ENCODE results near the gene XIRP2.

XIRP2 gene

GRCh38 chr2:166926657-166927056 lies 38.4 kb downstream of the XIRP2 start:
- DNase-seq = no peak
- Histone ChIP-seq H3K27ac (ENCODE audit: insufficient read depth, low read length, poor library complexity, severe bottlenecking) (no peak overlapping the region), H3K4me3 (ENCODE audit: insufficient read depth, low read depth, low read length, poor library complexity, severe bottlenecking) (no peak overlapping the region), H3K36me3 (ENCODE audit: control insufficient read depth, insufficient read depth, low read length) (no peaks in the 10 kb centered on the region), H3K4me1 (ENCODE audit: control insufficient read depth, insufficient read depth, low read length, poor library complexity, severe bottlenecking) (no peaks in the 10 kb centered on the region), H3K9me3 (ENCODE audit: control insufficient read depth, low read length) (no peaks in the 10 kb centered on the region), H3K27me3 (replicated peaks; ENCODE audit: control insufficient read depth, insufficient read depth, low read length, poor library complexity, severe bottlenecking) (no peaks in the 10 kb centered on the region)

DNA sequence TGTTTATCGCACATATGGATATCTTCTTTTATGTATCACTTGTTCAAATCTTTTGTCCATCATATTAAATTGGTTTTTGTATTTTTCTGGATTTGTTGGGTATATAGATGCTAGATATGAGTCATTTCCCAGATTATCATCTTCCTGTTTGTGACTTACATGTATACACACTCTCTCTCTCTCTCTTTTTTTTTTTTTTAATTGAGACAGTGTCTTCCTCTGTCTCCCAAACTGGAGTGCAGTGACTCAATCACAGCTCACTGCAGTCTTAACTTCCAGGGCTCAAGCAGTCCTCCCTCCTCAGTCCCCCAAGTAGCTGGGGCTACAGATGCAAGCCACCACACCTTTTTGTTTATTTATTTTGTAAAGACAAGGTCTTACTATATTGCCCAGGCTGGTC lies 43.8 kb downstream of the XIRP2 start:
- Histone ChIP-seq H3K4me1 (ENCODE audit: control insufficient read depth, insufficient read depth, low read length, poor library complexity, severe bottlenecking) (no peaks in the 10 kb centered on the region), H3K4me3 (ENCODE audit: insufficient read depth, low read depth, low read length, poor library complexity, severe bottlenecking) (no peak overlapping the region), H3K9me3 (ENCODE audit: control insufficient read depth, low read length) (no peaks in the 10 kb centered on the region), H3K36me3 (ENCODE audit: control insufficient read depth, insufficient read depth, low read length) (no peaks in the 10 kb centered on the region), H3K27me3 (replicated peaks; ENCODE audit: control insufficient read depth, insufficient read depth, low read length, poor library complexity, severe bottlenecking) (no peaks in the 10 kb centered on the region), H3K27ac (ENCODE audit: insufficient read depth, low read length, poor library complexity, severe bottlenecking) (no peak overlapping the region)
- no peak for DNase-seq

GRCh38 chr2:166934817-166935216 lies 46.5 kb downstream of the XIRP2 start:
- Histone ChIP-seq H3K27me3 (replicated peaks; ENCODE audit: control insufficient read depth, insufficient read depth, low read length, poor library complexity, severe bottlenecking) (no peaks in the 10 kb centered on the region), H3K4me3 (ENCODE audit: insufficient read depth, low read depth, low read length, poor library complexity, severe bottlenecking) (no peak overlapping the region), H3K27ac (ENCODE audit: insufficient read depth, low read length, poor library complexity, severe bottlenecking) (no peak overlapping the region), H3K36me3 (ENCODE audit: control insufficient read depth, insufficient read depth, low read length) (no peaks in the 10 kb centered on the region), H3K4me1 (ENCODE audit: control insufficient read depth, insufficient read depth, low read length, poor library complexity, severe bottlenecking) (no peaks in the 10 kb centered on the region), H3K9me3 (ENCODE audit: control insufficient read depth, low read length) (no peaks in the 10 kb centered on the region)
- no peak for DNase-seq

GRCh38 chr2:166942377-166942776 lies 54.1 kb downstream of the XIRP2 start:
- Histone ChIP-seq H3K27me3 (replicated peaks; ENCODE audit: control insufficient read depth, insufficient read depth, low read length, poor library complexity, severe bottlenecking) (no peaks in the 10 kb centered on the region), H3K4me1 (ENCODE audit: control insufficient read depth, insufficient read depth, low read length, poor library complexity, severe bottlenecking) (no peaks in the 10 kb centered on the region), H3K9me3 (ENCODE audit: control insufficient read depth, low read length) (no peaks in the 10 kb centered on the region), H3K27ac (ENCODE audit: insufficient read depth, low read length, poor library complexity, severe bottlenecking) (no peak overlapping the region), H3K36me3 (ENCODE audit: control insufficient read depth, insufficient read depth, low read length) (no peaks in the 10 kb centered on the region), H3K4me3 (ENCODE audit: insufficient read depth, low read depth, low read length, poor library complexity, severe bottlenecking) (no peak overlapping the region)
- no peak for DNase-seq

DNA sequence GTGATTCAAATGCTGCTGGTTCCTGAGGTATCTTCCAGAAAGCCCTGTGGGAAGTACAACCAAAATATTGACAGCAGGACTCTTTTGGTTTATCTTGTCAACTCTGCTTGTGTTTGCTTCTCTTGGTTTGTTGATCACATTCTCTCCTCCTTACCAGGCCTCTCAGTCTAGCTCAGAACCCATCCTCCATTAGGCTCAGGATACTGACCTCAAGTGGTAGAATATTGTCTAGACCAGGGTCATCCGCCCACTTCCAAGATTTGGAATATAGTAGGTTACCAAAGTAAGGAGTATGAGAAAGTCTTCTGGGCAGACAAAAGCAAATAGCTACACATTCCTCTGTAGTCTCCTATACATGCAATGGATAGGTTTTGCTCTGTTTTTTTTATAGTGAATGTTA lies 56.6 kb downstream of the XIRP2 start:
- Histone ChIP-seq H3K27ac (ENCODE audit: insufficient read depth, low read length, poor library complexity, severe bottlenecking) (no peak overlapping the region), H3K36me3 (ENCODE audit: control insufficient read depth, insufficient read depth, low read length) (no peaks in the 10 kb centered on the region), H3K9me3 (ENCODE audit: control insufficient read depth, low read length) (no peaks in the 10 kb centered on the region), H3K27me3 (replicated peaks; ENCODE audit: control insufficient read depth, insufficient read depth, low read length, poor library complexity, severe bottlenecking) (no peaks in the 10 kb centered on the region), H3K4me3 (ENCODE audit: insufficient read depth, low read depth, low read length, poor library complexity, severe bottlenecking) (no peak overlapping the region), H3K4me1 (ENCODE audit: control insufficient read depth, insufficient read depth, low read length, poor library complexity, severe bottlenecking) (no peaks in the 10 kb centered on the region)
- no peak for DNase-seq

GRCh38 chr2:166957686-166958085 lies 69.4 kb downstream of the XIRP2 start:
- H3K27me3 ChIP-seq (replicated peaks; ENCODE audit: control insufficient read depth, insufficient read depth, low read length, poor library complexity, severe bottlenecking) = no peaks in the 10 kb centered on the region
- no peak for DNase-seq
- H3K36me3 ChIP-seq (ENCODE audit: control insufficient read depth, insufficient read depth, low read length) = no peaks in the 10 kb centered on the region
- no peak overlapping the region for H3K27ac ChIP-seq (ENCODE audit: insufficient read depth, low read length, poor library complexity, severe bottlenecking)
- no peak overlapping the region for H3K4me3 ChIP-seq (ENCODE audit: insufficient read depth, low read depth, low read length, poor library complexity, severe bottlenecking)
- H3K4me1 ChIP-seq (ENCODE audit: control insufficient read depth, insufficient read depth, low read length, poor library complexity, severe bottlenecking) = no peaks in the 10 kb centered on the region
- no peaks in the 10 kb centered on the region for H3K9me3 ChIP-seq (ENCODE audit: control insufficient read depth, low read length)

DNA sequence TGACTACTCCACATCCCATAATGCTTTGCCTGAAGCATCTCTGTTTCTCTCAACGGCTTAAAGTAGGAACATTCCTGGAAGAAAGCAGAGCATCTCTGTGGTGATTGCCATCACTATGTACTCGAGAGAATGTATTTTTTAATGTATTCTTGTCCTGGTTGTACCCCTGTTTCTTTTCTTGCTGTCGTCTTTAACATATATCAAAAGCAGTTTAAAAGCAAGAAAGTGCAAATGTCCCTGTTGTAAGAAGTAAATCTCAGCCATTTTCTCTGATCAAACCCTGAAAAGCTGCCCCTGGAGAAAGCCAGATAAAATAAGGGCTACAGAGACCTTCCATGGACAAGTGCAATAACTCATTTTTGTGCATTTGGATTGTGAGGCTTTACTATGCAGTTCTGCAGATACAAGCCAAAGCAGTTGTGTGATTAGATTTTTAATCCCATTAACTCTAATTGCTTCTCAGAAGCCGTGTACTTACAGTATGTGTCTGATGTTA lies 70.8 kb downstream of the XIRP2 start:
- no peaks in the 10 kb centered on the region for H3K9me3 ChIP-seq (ENCODE audit: control insufficient read depth, low read length)
- no peak overlapping the region for H3K27ac ChIP-seq (ENCODE audit: insufficient read depth, low read length, poor library complexity, severe bottlenecking)
- no peak overlapping the region for H3K4me3 ChIP-seq (ENCODE audit: insufficient read depth, low read depth, low read length, poor library complexity, severe bottlenecking)
- no peaks in the 10 kb centered on the region for H3K27me3 ChIP-seq (replicated peaks; ENCODE audit: control insufficient read depth, insufficient read depth, low read length, poor library complexity, severe bottlenecking)
- no peak for DNase-seq
- H3K36me3 ChIP-seq (ENCODE audit: control insufficient read depth, insufficient read depth, low read length) = no peaks in the 10 kb centered on the region
- no peaks in the 10 kb centered on the region for H3K4me1 ChIP-seq (ENCODE audit: control insufficient read depth, insufficient read depth, low read length, poor library complexity, severe bottlenecking)

DNA sequence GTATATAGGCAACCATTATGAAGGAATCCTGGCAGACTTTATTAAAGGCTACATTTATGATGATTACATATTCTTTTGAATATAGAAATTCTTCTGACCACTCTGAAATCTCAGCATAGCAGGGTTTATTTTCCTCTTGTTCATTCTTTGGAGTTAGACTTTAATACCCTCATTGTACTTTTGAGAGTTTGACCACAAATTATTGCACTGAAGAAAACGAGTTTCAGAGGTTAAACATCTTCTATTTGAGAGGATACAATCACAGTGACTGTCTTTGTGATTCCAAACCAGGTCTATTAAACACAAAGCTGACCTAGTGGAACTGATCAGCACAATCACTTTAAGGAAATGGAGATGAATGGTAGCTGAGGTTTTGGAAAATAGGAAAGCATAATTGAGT lies 71.3 kb downstream of the XIRP2 start:
- Histone ChIP-seq H3K9me3 (ENCODE audit: control insufficient read depth, low read length) (no peaks in the 10 kb centered on the region), H3K27me3 (replicated peaks; ENCODE audit: control insufficient read depth, insufficient read depth, low read length, poor library complexity, severe bottlenecking) (no peaks in the 10 kb centered on the region), H3K36me3 (ENCODE audit: control insufficient read depth, insufficient read depth, low read length) (no peaks in the 10 kb centered on the region), H3K4me1 (ENCODE audit: control insufficient read depth, insufficient read depth, low read length, poor library complexity, severe bottlenecking) (no peaks in the 10 kb centered on the region), H3K4me3 (ENCODE audit: insufficient read depth, low read depth, low read length, poor library complexity, severe bottlenecking) (no peak overlapping the region), H3K27ac (ENCODE audit: insufficient read depth, low read length, poor library complexity, severe bottlenecking) (no peak overlapping the region)
- DNase-seq = no peak

DNA sequence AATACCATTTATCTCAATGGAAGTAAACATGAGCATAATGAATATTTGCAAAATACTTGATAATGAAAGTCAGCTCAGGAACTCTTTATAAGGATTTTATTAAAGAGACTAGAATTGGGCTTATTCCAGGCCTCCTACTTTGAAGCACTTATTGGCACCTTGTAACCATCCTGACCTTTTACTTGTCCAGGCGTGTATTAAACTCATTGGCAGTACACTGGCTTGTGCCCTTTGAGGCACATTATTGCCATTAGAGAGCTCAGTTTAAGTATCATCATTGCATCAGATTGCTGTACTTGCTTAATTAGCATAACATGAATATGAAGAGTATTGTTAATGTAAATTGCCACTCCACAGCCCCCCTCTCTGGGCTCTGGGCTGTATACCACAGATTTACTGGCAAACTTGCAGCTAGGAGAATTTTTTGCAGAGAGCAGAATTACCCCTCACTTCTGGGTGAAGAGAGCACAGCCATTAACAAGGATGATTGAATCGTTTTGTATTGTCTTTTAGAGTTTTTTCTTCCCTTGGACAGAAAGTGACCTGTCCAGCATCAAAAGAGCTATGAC lies 72.5 kb downstream of the XIRP2 start:
- H3K9me3 ChIP-seq (ENCODE audit: control insufficient read depth, low read length) = no peaks in the 10 kb centered on the region
- H3K27ac ChIP-seq (ENCODE audit: insufficient read depth, low read length, poor library complexity, severe bottlenecking) = no peak overlapping the region
- no peak overlapping the region for H3K4me3 ChIP-seq (ENCODE audit: insufficient read depth, low read depth, low read length, poor library complexity, severe bottlenecking)
- H3K36me3 ChIP-seq (ENCODE audit: control insufficient read depth, insufficient read depth, low read length) = no peaks in the 10 kb centered on the region
- no peaks in the 10 kb centered on the region for H3K27me3 ChIP-seq (replicated peaks; ENCODE audit: control insufficient read depth, insufficient read depth, low read length, poor library complexity, severe bottlenecking)
- H3K4me1 ChIP-seq (ENCODE audit: control insufficient read depth, insufficient read depth, low read length, poor library complexity, severe bottlenecking) = no peaks in the 10 kb centered on the region
- DNase-seq = no peak

DNA sequence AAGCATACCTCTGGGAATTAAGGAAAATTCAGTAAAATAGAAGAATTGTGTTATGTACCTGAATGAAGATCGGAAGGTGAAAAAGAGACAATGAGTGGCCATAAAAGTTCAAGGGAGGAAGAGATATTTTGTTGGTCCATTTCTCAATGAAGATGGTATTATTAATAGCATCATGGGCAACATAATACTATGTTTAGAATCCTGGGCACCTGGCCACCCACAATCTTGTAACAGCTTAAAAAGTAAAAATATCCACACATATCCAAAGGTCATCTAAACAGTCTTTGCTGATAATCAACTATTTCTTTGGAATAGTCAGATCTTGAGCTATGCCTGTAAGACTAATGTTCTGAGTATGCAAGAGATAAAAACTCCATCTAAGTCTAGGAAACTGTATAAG lies 73.7 kb downstream of the XIRP2 start:
- Histone ChIP-seq H3K27me3 (replicated peaks; ENCODE audit: control insufficient read depth, insufficient read depth, low read length, poor library complexity, severe bottlenecking) (no peaks in the 10 kb centered on the region), H3K9me3 (ENCODE audit: control insufficient read depth, low read length) (no peaks in the 10 kb centered on the region), H3K27ac (ENCODE audit: insufficient read depth, low read length, poor library complexity, severe bottlenecking) (no peak overlapping the region), H3K36me3 (ENCODE audit: control insufficient read depth, insufficient read depth, low read length) (no peaks in the 10 kb centered on the region), H3K4me1 (ENCODE audit: control insufficient read depth, insufficient read depth, low read length, poor library complexity, severe bottlenecking) (no peaks in the 10 kb centered on the region), H3K4me3 (ENCODE audit: insufficient read depth, low read depth, low read length, poor library complexity, severe bottlenecking) (no peak overlapping the region)
- no peak for DNase-seq

Measured in effector memory CD4-positive, alpha-beta T cell (primary cell).